ENCODE results near the gene RGS9. TPM values are rescaled to one million over a fixed set of nuclear protein-coding genes. Genes with fewer than 3 reads are reported as not detected.
A peak's percentile ranks its signal among the peaks of the same experiment; 100 is the strongest.

RGS9 gene
- polyA plus RNA-seq, 1 donor from 2014 or later = 0.61 TPM

GRCh38 chr17:65219707-65220106 lies 82.5 kb downstream of the RGS9 start:
- Mint-ChIP-seq H3K4me3 (no peak overlapping the region), H3K9me3 (no peaks in the 10 kb centered on the region), H3K27ac (no peak overlapping the region), H3K27me3 (peaks cover 5% of the 10 kb centered on the region), H3K4me1 (peaks cover 0 to 1% (median 0%) of the 10 kb centered on the region in 3 donors), H3K36me3 (peaks cover 1% of the 10 kb centered on the region)

DNA sequence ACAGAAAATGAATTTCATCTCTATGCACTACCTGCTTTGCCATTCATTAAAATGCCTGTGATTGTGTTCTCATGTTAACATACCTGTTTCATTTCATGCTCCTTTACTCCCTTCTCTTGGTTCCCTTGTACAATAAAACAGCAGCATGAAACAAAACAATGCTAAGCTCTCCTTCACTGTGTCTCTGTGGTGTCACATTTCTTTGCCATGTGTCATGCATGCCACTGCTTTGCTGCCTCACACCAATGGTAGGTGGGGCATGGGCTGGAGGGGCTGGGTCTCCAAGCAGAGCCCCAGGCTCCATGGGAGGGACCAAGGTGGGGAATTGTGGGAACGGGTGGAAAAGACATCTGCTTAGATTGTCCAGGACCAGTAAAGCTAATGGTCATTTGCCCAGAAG lies 83.6 kb downstream of the RGS9 start:
- peaks cover 1% of the 10 kb centered on the region for H3K27me3 Mint-ChIP-seq
- no peak overlapping the region for H3K4me3 Mint-ChIP-seq
- H3K9me3 Mint-ChIP-seq = no peaks in the 10 kb centered on the region
- no peak overlapping the region for H3K27ac Mint-ChIP-seq
- H3K36me3 Mint-ChIP-seq = peaks cover 1% of the 10 kb centered on the region
- H3K4me1 Mint-ChIP-seq = peaks cover 0 to 1% (median 0%) of the 10 kb centered on the region in 3 donors

DNA sequence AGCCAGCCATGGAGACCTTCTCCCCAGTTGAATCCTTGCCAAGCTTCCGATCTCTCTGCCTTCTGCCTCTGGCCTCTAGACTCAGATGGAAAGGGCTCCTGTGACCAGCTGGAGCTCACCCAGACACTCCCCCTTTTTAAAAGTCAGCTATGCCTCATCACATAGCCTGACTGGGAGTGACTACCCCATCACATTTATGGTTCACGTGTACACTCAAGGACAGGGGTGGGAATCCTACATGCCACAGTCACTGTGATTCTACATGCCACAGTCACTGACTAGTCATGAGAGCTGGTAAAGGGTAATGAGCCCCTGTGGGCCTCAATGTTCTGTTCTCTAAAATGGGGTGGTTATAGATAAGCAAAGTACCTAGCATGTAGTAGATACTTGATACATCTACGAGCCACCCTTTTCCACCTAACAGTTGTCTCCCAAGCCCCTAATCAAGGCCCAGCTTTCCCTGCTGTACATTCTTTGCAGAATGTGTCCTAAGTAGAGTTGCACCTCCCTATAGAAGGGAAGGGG lies 85.1 kb downstream of the RGS9 start:
- H3K4me1 Mint-ChIP-seq = peaks cover 0 to 1% (median 0%) of the 10 kb centered on the region in 3 donors
- no peak overlapping the region for H3K27ac Mint-ChIP-seq
- no peaks in the 10 kb centered on the region for H3K9me3 Mint-ChIP-seq
- H3K27me3 Mint-ChIP-seq = peaks cover 5% of the 10 kb centered on the region
- H3K36me3 Mint-ChIP-seq = peaks cover 1% of the 10 kb centered on the region
- H3K4me3 Mint-ChIP-seq = no peak overlapping the region

- Mint-ChIP-seq H3K9me3 (peaks cover 0 to 1% (median 0%) of the 10 kb centered on the region in 3 donors), H3K4me3 (no peak overlapping the region), H3K36me3 (peaks cover 1% of the 10 kb centered on the region), H3K27ac (no peak overlapping the region), H3K27me3 (peaks cover 23% of the 10 kb centered on the region), H3K4me1 (peaks cover 7 to 12% (median 8%) of the 10 kb centered on the region in 3 donors)
Observed at GRCh38 chr17:65225061-65225460, 87.9 kb downstream of the RGS9 start.

DNA sequence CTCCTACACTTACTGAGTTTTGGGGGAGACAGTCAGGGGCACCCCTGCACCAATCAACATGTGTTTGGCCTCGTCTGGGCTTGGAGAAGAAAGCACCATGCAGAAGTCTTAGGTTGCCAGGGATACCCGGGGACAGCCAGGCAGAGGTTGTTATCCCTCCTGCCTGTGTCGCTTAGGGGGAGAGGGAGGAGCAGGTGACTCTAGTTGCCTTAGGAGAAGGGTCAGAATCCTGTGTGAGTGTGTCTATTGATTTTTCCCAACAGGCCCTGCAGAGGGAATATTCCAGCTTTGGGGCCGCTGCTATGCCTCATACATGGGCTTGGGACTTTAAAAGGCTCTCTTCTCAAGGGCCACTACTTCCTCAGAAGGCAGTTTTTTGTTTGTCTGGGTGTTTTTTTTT lies 89.1 kb downstream of the RGS9 start:
- Mint-ChIP-seq H3K27me3 (peaks cover 23% of the 10 kb centered on the region), H3K9me3 (peaks cover 0 to 1% (median 0%) of the 10 kb centered on the region in 3 donors), H3K36me3 (peaks cover 1% of the 10 kb centered on the region), H3K4me3 (no peak overlapping the region), H3K27ac (no peak overlapping the region), H3K4me1 (peaks cover 7 to 12% (median 8%) of the 10 kb centered on the region in 3 donors)

- Mint-ChIP-seq H3K36me3 (peaks cover 1% of the 10 kb centered on the region), H3K9me3 (peaks cover 0 to 1% (median 0%) of the 10 kb centered on the region in 3 donors), H3K27me3 (peaks cover 25% of the 10 kb centered on the region), H3K4me1 (peaks cover 7 to 12% (median 8%) of the 10 kb centered on the region in 3 donors), H3K27ac (no peak overlapping the region), H3K4me3 (no peak overlapping the region)
Observed at GRCh38 chr17:65227637-65228036, 90.5 kb downstream of the RGS9 start.

DNA sequence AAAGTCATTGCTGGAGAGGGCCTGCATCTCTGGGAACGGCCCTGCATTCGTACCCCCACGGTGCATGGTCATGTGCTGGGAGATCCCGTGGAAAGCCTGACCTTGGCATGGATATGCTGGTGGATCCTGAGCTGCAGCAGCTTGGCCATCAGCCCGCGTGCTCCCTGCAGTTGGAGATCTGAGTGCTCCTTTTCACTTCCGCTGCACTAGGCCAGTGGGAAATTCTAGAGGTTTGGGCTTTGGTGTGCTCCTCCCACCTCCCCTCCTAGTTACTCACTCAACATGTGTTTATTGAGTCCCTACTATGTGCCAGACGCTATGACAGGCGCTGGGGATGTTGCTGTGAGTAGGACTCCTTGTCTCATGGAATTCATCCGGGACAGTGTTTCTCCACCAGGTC lies 91.1 kb downstream of the RGS9 start:
- H3K9me3 Mint-ChIP-seq = peaks cover 0 to 1% (median 0%) of the 10 kb centered on the region in 3 donors
- peaks cover 7 to 12% (median 8%) of the 10 kb centered on the region in 3 donors for H3K4me1 Mint-ChIP-seq
- H3K36me3 Mint-ChIP-seq = peaks cover 1% of the 10 kb centered on the region
- H3K27ac Mint-ChIP-seq = no peak overlapping the region
- peaks cover 25% of the 10 kb centered on the region for H3K27me3 Mint-ChIP-seq
- no peak overlapping the region for H3K4me3 Mint-ChIP-seq

DNA sequence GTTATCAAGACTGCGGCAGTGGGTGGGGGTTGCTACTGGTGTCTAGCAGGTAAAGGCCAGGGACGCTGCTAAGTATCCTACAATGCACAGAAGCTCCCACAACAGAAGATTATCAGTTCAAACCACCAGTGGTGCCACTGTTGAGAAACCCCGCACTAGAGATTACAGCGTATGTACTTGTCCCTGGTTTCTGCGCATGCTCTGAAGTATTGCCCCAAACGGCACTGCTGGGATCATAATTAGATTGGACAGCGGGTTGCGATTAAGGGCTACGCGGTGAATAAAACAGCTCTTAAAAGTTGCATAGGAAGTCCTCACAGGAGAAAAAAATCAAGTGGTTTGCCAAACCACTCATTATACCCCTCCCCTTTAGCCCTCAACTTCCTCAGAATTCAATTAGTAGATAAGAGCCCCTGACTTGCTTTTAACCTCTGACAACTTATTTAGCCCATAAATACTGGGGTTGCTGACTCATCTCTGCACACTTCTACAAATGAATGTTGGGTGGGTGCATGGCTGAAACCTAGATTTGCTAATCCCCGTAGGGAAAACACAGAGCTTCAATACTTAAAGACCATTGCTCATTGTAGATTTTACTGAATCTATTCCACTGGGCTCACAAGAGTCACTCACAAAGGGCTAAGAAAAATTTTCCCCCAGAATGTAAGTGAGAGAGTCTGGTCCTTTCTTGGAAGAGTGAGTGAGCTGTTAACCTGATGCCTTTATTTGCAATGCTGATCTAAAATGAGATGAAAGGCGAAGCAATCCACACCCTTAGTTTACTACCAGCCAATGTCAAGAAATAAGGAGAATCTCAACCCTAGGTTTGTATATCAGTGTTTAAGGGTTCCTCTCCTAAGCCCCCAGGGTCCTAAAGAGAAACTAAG lies 91.8 kb downstream of the RGS9 start:
- Mint-ChIP-seq H3K4me1 (peaks cover 7 to 12% (median 8%) of the 10 kb centered on the region in 3 donors), H3K27me3 (peaks cover 26% of the 10 kb centered on the region), H3K27ac (peak overlapping the region in 1 of 3 donors; percentile 75), H3K4me3 (peak overlapping the region in 2 of 4 donors; percentile 42 to 61), H3K36me3 (peaks cover 1% of the 10 kb centered on the region), H3K9me3 (peaks cover 0 to 1% (median 0%) of the 10 kb centered on the region in 3 donors)

DNA sequence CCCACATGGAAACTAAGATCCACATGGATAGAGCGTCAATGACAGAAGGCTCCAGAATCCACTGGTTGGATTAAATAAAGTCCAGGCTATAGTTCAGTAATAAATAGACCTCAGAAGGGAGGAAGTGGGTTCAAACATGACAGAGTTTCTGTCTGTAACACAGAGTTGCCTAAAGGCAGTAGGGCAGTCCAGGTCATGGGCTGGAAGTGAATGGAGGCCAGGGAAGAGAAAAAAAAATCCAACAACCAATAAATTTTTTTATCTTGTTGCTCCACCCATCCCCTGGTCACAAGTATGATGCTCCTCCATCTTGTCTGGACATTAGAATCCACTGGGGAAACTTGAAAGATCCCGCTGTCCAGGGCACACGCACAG lies 92.4 kb downstream of the RGS9 start:
- H3K4me3 Mint-ChIP-seq = no peak overlapping the region
- H3K27ac Mint-ChIP-seq = no peak overlapping the region
- peaks cover 7 to 12% (median 8%) of the 10 kb centered on the region in 3 donors for H3K4me1 Mint-ChIP-seq
- peaks cover 28% of the 10 kb centered on the region for H3K27me3 Mint-ChIP-seq
- peaks cover 0 to 1% (median 0%) of the 10 kb centered on the region in 3 donors for H3K9me3 Mint-ChIP-seq
- no peaks in the 10 kb centered on the region for H3K36me3 Mint-ChIP-seq

DNA sequence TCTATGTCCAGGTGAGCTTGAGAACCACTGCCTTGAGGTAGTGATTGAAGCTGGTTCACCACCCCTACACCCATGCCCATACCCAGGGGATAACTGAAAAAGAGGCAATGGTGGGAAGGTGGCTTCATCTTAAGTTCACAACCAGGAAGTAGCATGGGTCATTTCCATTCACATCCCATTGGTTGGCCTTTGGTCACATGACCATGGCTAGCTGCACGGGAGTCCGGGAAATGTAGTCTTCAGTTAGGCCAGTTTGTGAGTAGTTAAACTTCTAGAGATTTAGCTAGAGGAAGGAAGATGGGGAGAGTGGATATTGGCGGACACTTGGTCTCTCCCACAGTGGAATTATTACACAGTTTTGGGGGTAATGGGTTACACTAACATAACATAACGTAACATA lies 92.9 kb downstream of the RGS9 start:
- peaks cover 28% of the 10 kb centered on the region for H3K27me3 Mint-ChIP-seq

GRCh38 chr17:65231086-65231485 lies 93.9 kb downstream of the RGS9 start:
- peaks cover 7 to 12% (median 8%) of the 10 kb centered on the region in 3 donors for H3K4me1 Mint-ChIP-seq
- peaks cover 0 to 1% (median 0%) of the 10 kb centered on the region in 3 donors for H3K9me3 Mint-ChIP-seq
- H3K27ac Mint-ChIP-seq = peak overlapping the region in 1 of 3 donors; percentile 19
- H3K36me3 Mint-ChIP-seq = peaks cover 3% of the 10 kb centered on the region
- H3K4me3 Mint-ChIP-seq = no peak overlapping the region
- H3K27me3 Mint-ChIP-seq = peaks cover 28% of the 10 kb centered on the region

More for the DNA sequence above, 92.9 kb downstream of the RGS9 start:
- Mint-ChIP-seq H3K27ac (no peak overlapping the region), H3K4me3 (no peak overlapping the region), H3K4me1 (peaks cover 7 to 12% (median 8%) of the 10 kb centered on the region in 3 donors), H3K9me3 (peaks cover 0 to 1% (median 0%) of the 10 kb centered on the region in 3 donors), H3K36me3 (no peaks in the 10 kb centered on the region)

DNA sequence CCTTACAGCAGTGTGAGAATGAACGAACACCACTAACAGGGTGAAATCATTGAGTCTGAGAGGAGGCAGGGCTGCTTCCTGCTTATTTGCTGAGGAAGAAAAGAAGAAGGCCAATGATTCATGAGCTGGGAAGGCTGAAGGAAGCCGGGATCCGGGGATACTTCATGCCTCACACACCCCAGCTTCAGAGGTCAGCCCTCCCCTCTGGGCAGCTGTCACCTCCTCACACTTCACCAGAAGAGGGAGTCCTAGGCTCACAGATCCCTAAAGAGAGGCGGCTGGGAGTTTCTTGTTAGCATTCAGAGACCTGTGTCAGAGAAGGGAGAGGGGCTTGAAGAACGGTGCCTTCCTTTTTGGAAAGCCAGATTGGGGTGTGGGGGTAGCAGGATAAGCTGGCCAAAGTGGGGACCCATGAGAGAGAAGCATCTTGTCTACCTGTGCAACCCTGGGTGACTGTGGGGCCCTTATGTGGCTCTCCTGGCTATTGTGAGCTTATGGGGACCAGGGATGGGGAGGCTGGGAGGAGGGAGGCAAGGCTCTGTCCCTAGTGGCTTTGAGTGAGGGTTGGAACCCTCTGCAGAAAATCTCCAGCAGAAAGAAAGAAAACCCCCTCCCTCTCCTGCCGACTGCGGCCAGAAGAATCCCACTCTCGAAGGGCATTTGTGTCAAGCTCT lies 94.6 kb downstream of the RGS9 start:
- Mint-ChIP-seq H3K9me3 (peaks cover 0 to 3% (median 0%) of the 10 kb centered on the region in 3 donors), H3K27ac (no peak overlapping the region), H3K4me3 (no peak overlapping the region), H3K4me1 (peaks cover 7 to 12% (median 8%) of the 10 kb centered on the region in 3 donors), H3K36me3 (peaks cover 3% of the 10 kb centered on the region), H3K27me3 (peaks cover 27% of the 10 kb centered on the region)

GRCh38 chr17:65235284-65235683 lies 98.1 kb downstream of the RGS9 start:
- Mint-ChIP-seq H3K36me3 (peaks cover 4% of the 10 kb centered on the region), H3K27ac (no peak overlapping the region), H3K4me1 (peaks cover 0 to 4% (median 0%) of the 10 kb centered on the region in 3 donors), H3K9me3 (peaks cover 0 to 3% (median 0%) of the 10 kb centered on the region in 3 donors), H3K4me3 (no peak overlapping the region), H3K27me3 (peaks cover 7% of the 10 kb centered on the region)

DNA sequence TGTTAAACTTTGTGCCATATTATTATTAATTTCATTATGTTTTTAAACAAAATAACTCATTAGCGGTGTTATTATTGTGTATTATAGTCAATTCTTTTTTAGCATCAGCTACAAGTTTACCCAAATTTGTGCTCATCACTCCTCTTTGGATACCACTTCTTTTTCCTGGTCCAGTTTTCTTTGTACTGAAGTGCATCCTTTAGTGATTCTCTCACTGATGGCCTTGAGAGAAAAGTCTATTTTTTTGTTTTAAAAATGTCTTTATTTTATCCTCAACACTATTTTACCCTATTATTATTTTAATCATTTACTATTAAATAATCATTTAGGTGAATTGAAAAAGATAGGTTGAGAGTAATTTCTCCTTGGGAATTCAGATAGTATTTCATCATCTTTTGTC lies 99.2 kb downstream of the RGS9 start:
- H3K4me3 Mint-ChIP-seq = no peak overlapping the region

More for the DNA sequence above, 99.2 kb downstream of the RGS9 start:
- peaks cover 0 to 3% (median 0%) of the 10 kb centered on the region in 3 donors for H3K9me3 Mint-ChIP-seq
- peaks cover 0 to 4% (median 0%) of the 10 kb centered on the region in 3 donors for H3K4me1 Mint-ChIP-seq
- peaks cover 4% of the 10 kb centered on the region for H3K36me3 Mint-ChIP-seq
- H3K27me3 Mint-ChIP-seq = peaks cover 7% of the 10 kb centered on the region
- no peak overlapping the region for H3K27ac Mint-ChIP-seq
